Neutrophil (primary cell): ENCODE results near the gene ITPR3.

Experiments used
- H3K27ac ChIP-seq: fragments of 200-600 bp; sonication (generic); 2 replicates; pipeline ENCODE4 v1.5.1; 2016; ENCODE audit warnings: mild to moderate bottlenecking, moderate library complexity
- H3K27me3 ChIP-seq: fragments of 200-600 bp; sonication (generic); 2 replicates; pipeline ENCODE4 v1.6.0; 2016; ENCODE audit warnings: mild to moderate bottlenecking
- H3K36me3 ChIP-seq: fragments of 200-600 bp; sonication (generic); 2 replicates; pipeline ENCODE4 v1.5.1; 2017
- H3K4me1 ChIP-seq, 2 experiments: fragments of 200-600 bp in 1 of 2; sonication (generic) in 1 of 2; 1 replicate in 1 of 2; 2 replicates in 1 of 2; pipeline versions ENCODE4 v1.5.1 to v1.6.1; 2013 to 2016; ENCODE audit warnings: low read depth in 1 of 2, low read length in 1 of 2, mild to moderate bottlenecking in 1 of 2, moderate library complexity in 1 of 2; ENCODE audit not compliant: control insufficient read depth in 1 of 2, insufficient read depth in 1 of 2
- H3K4me3 ChIP-seq, 2 experiments: fragments of 200-600 bp in 1 of 2; sonication (generic) in 1 of 2; 1 replicate in 1 of 2; 2 replicates in 1 of 2; pipeline ENCODE4 v1.5.1; 2013 to 2016; ENCODE audit warnings: low read depth in 1 of 2, low read length in 1 of 2, mild to moderate bottlenecking in 1 of 2, moderate library complexity in 1 of 2
- H3K9me3 ChIP-seq: fragments of 200-600 bp; sonication (generic); 2 replicates; pipeline ENCODE4 v1.5.1; 2016
- TF ChIP-seq, protein P1 (sequence below): fragments of 200-600 bp; sonication (generic); IDR thresholded peaks from 2 replicates; pipeline ENCODE4 v1.5.1; 2016; ENCODE audit warnings: antibody characterized with exemption

ITPR3 gene

DNA sequence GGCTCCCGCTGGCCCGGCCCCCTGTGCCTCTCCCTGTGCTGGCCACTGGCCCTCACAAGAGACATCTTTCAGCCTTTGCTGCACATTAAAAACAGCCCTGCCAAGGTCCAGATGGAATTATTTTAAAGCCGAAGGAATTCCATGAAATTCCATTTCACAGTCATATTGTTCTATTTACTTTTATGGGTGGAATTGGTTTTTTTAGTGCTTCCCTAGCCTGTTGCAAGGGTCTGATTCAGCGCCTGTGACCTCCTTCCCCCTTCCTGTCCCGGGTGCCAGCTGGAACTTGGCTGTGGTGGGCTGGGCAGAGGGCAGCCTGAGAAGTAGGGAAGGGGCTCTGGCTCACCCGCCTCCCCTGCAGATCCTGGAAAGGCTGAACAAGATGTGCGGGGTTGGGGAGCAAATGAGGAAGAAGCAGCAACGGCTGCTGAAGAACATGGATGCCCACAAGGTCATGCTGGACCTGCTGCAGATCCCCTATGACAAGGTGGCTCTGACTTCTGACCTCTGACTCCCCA is 56.1 kb downstream of the ITPR3 start:
- Histone ChIP-seq H3K27me3 (no peaks in the 10 kb centered on the region), H3K9me3 (no peaks in the 10 kb centered on the region), H3K4me3 (no peak overlapping the region), H3K4me1 (no peaks in the 10 kb centered on the region), H3K36me3 (no peaks in the 10 kb centered on the region), H3K27ac (no peak overlapping the region)
- TF ChIP-seq, protein P1, sequence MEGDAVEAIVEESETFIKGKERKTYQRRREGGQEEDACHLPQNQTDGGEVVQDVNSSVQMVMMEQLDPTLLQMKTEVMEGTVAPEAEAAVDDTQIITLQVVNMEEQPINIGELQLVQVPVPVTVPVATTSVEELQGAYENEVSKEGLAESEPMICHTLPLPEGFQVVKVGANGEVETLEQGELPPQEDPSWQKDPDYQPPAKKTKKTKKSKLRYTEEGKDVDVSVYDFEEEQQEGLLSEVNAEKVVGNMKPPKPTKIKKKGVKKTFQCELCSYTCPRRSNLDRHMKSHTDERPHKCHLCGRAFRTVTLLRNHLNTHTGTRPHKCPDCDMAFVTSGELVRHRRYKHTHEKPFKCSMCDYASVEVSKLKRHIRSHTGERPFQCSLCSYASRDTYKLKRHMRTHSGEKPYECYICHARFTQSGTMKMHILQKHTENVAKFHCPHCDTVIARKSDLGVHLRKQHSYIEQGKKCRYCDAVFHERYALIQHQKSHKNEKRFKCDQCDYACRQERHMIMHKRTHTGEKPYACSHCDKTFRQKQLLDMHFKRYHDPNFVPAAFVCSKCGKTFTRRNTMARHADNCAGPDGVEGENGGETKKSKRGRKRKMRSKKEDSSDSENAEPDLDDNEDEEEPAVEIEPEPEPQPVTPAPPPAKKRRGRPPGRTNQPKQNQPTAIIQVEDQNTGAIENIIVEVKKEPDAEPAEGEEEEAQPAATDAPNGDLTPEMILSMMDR, result no peak

GRCh38 chr6:33677689-33678088 is 56.6 kb downstream of the ITPR3 start:
- no peak overlapping the region for H3K4me3 ChIP-seq
- H3K9me3 ChIP-seq, result no peaks in the 10 kb centered on the region
- no peaks in the 10 kb centered on the region for H3K4me1 ChIP-seq
- TF ChIP-seq, protein P1, result no peak
- no peak overlapping the region for H3K27ac ChIP-seq
- H3K27me3 ChIP-seq, result no peaks in the 10 kb centered on the region
- no peaks in the 10 kb centered on the region for H3K36me3 ChIP-seq

DNA sequence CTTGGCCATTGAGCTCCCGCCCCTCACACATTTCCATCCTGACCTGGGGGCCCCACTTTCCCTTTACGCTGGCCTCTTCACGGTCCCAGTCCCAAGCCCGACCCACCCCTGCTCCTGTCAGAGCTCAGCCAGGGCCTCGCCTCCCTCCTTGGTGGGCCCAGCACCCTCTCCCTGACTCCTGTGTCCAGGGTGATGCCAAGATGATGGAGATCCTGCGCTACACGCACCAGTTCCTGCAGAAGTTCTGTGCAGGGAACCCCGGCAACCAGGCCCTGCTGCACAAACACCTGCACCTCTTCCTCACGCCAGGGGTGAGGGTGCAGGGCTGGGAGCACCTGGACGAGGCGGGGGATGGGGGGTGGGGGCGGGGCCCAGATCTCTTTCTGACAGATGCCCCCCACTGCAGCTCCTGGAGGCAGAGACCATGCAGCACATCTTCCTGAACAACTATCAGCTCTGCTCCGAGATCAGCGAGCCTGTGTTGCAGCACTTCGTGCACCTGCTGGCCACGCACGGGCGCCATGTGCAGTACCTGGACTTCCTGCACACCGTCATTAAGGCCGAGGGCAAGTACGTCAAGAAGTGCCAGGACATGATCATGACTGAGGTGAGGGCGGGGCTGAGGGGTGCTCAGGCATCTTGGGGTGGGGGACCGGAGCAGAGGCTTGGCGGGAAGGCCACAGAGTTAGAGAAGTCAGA is 57.3 kb downstream of the ITPR3 start:
- Histone ChIP-seq H3K27ac (no peak overlapping the region), H3K4me3 (no peak overlapping the region), H3K4me1 (no peaks in the 10 kb centered on the region), H3K27me3 (no peaks in the 10 kb centered on the region), H3K9me3 (no peaks in the 10 kb centered on the region), H3K36me3 (no peaks in the 10 kb centered on the region)
- TF ChIP-seq, protein P1, result no peak

- no peak overlapping the region for H3K27ac ChIP-seq
- H3K27me3 ChIP-seq, result no peaks in the 10 kb centered on the region
- H3K36me3 ChIP-seq, result no peaks in the 10 kb centered on the region
- no peak overlapping the region for H3K4me3 ChIP-seq
- no peaks in the 10 kb centered on the region for H3K9me3 ChIP-seq
- TF ChIP-seq, protein P1, result no peak
- no peaks in the 10 kb centered on the region for H3K4me1 ChIP-seq
Observed at GRCh38 chr6:33678932-33679490, 57.9 kb downstream of the ITPR3 start.

- no peaks in the 10 kb centered on the region for H3K27me3 ChIP-seq
- no peak overlapping the region for H3K27ac ChIP-seq
- no peaks in the 10 kb centered on the region for H3K4me1 ChIP-seq
- TF ChIP-seq, protein P1, result no peak
- H3K9me3 ChIP-seq, result no peaks in the 10 kb centered on the region
- H3K36me3 ChIP-seq, result no peaks in the 10 kb centered on the region
- H3K4me3 ChIP-seq, result no peak overlapping the region
Observed at GRCh38 chr6:33679761-33680160, 58.6 kb downstream of the ITPR3 start.
